Measurements from ENCODE around the gene CD300LG.

GRCh38 chr17:43909537-43910231 is 62.7 kb downstream of the CD300LG start:
- TF ChIP-seq CTCF (optimal IDR thresholded peaks at IDR 0.05 in 1 of 3, IDR thresholded peaks at IDR 0.05 in 1 of 3, conservative IDR thresholded peaks at IDR 0.05 in 1 of 3; ENCODE audit: extremely low read depth in 1 of 3, insufficient read depth in 2 of 3, low read length in 3 of 3), result no peak
- peak; percentile 62 for TF ChIP-seq EZH2 (IDR thresholded peaks at IDR 0.05; ENCODE audit: low read length)
